SK-N-SH (cell line): ENCODE measurements around the gene IRF2.

Experiments used
- CHD2 ChIP-seq: fragments of 150-350 bp; IDR thresholded peaks from 2 replicates; pipeline ENCODE4 v1.6.1; 2018; ENCODE audit warnings: low read length; ENCODE audit not compliant: partially characterized antibody
- CTCF ChIP-seq: fragments of 200-600 bp; sonication (generic); IDR thresholded peaks from 2 replicates; pipeline ENCODE4 v1.6.1; 2017; ENCODE audit warnings: antibody characterized with exemption, mild to moderate bottlenecking, moderate library complexity
- EP300 ChIP-seq, 2 experiments: IDR thresholded peaks; 2 replicates each; pipeline versions ENCODE4 v1.4.0 to v1.6.1; 2012; ENCODE audit warnings: borderline replicate concordance in 1 of 2, low read depth in 1 of 2, low read length in 1 of 2
- NRF1 ChIP-seq: IDR thresholded peaks from 2 replicates; pipeline ENCODE4 v1.6.1; 2012; ENCODE audit warnings: low read depth, mild to moderate bottlenecking, low read length
- RAD21 ChIP-seq: IDR thresholded peaks from 2 replicates; pipeline ENCODE4 v1.6.1; 2012; ENCODE audit warnings: mild to moderate bottlenecking, low read length
- REST ChIP-seq: IDR thresholded peaks from 2 replicates; pipeline ENCODE4 v1.6.1; 2012; ENCODE audit warnings: mild to moderate bottlenecking, low read depth, low read length, moderate library complexity
- RXRA ChIP-seq: IDR thresholded peaks from 2 replicates; pipeline ENCODE4 v1.4.0; 2012; ENCODE audit warnings: low read depth, mild to moderate bottlenecking, borderline replicate concordance

GRCh38 chr4:184420881-184421416, 53.4 kb downstream of the IRF2 start:
- TF ChIP-seq CTCF (no peak), RXRA (no peak), CHD2 (no peak), REST (no peak), EP300 (IDR thresholded peaks at IDR 0.05; ENCODE audit: borderline replicate concordance in 1 of 2, low read depth in 1 of 2, low read length in 1 of 2) (no peak), NRF1 (no peak), RAD21 (no peak)
